ENCODE results near the gene CELA2A. TPM values are rescaled to one million over a fixed set of nuclear protein-coding genes. Genes with fewer than 3 reads are reported as not detected.

Gene CELA2A
- total RNA-seq, 1 experiment from 2014 or later, result not detected

GRCh38 chr1:15436881-15437442 lies 19.6 kb upstream of the CELA2A start:
- TF ChIP-seq EZH2 (IDR thresholded peaks at IDR 0.05; ENCODE audit: borderline replicate concordance, low read depth, low read length, poor library complexity, severe bottlenecking) (no peak), CTCF (conservative IDR thresholded peaks at IDR 0.05; ENCODE audit: low read depth, low read length) (no peak)
- ChIA-PET POLR2A (ENCODE audit: low non-redundant PET) (no interaction called here), CTCF (no interaction called here)
- no peaks in the 10 kb centered on the region for H3K36me3 ChIP-seq (ENCODE audit: insufficient read depth, low read length, poor library complexity, severe bottlenecking)
- intact Hi-C loops (cut with micrococcal nuclease; ENCODE audit: unreplicated experiment), result no loop called here
- no peaks in the 10 kb centered on the region for H3K9me3 ChIP-seq (ENCODE audit: low read depth, low read length, poor library complexity, severe bottlenecking)
- no TSS peak for BruUV-seq (replicated peaks)
- no peaks in the 10 kb centered on the region for H3K27me3 ChIP-seq (replicated peaks; ENCODE audit: insufficient read depth, low read depth, low read length, poor library complexity)
- H3K4me1 ChIP-seq (ENCODE audit: insufficient read depth, low read length, poor library complexity, severe bottlenecking), result no peaks in the 10 kb centered on the region
- H3K27ac ChIP-seq (ENCODE audit: low read depth, low read length, poor library complexity, severe bottlenecking), result no peak overlapping the region
- DNase-seq (ENCODE audit: low spot score), result no peak
- no peak overlapping the region for H3K4me3 ChIP-seq (ENCODE audit: low read depth, low read length, poor library complexity, severe bottlenecking)

GRCh38 chr1:15439325-15439724 lies 17.2 kb upstream of the CELA2A start:
- Histone ChIP-seq H3K9me3 (ENCODE audit: low read depth, low read length, poor library complexity, severe bottlenecking) (no peaks in the 10 kb centered on the region), H3K27me3 (replicated peaks; ENCODE audit: insufficient read depth, low read depth, low read length, poor library complexity) (no peaks in the 10 kb centered on the region), H3K4me1 (ENCODE audit: insufficient read depth, low read length, poor library complexity, severe bottlenecking) (no peaks in the 10 kb centered on the region), H3K27ac (ENCODE audit: low read depth, low read length, poor library complexity, severe bottlenecking) (no peak overlapping the region), H3K4me3 (ENCODE audit: low read depth, low read length, poor library complexity, severe bottlenecking) (no peak overlapping the region), H3K36me3 (ENCODE audit: insufficient read depth, low read length, poor library complexity, severe bottlenecking) (no peaks in the 10 kb centered on the region)
- POLR2A ChIA-PET (ENCODE audit: low non-redundant PET), result no interaction called here
- intact Hi-C loops (cut with micrococcal nuclease; ENCODE audit: unreplicated experiment), result no loop called here
- TF ChIP-seq CTCF (conservative IDR thresholded peaks at IDR 0.05; ENCODE audit: low read depth, low read length), result no peak
- no peak for TF ChIP-seq EZH2 (IDR thresholded peaks at IDR 0.05; ENCODE audit: borderline replicate concordance, low read depth, low read length, poor library complexity, severe bottlenecking)
- DNase-seq (ENCODE audit: low spot score), result no peak
- BruUV-seq (replicated peaks), result no TSS peak
- CTCF ChIA-PET, result no interaction called here

GRCh38 chr1:15440357-15440756 lies 16.2 kb upstream of the CELA2A start:
- TF ChIP-seq EZH2 (IDR thresholded peaks at IDR 0.05; ENCODE audit: borderline replicate concordance, low read depth, low read length, poor library complexity, severe bottlenecking), result no peak
- TF ChIP-seq CTCF (conservative IDR thresholded peaks at IDR 0.05; ENCODE audit: low read depth, low read length), result no peak
- Histone ChIP-seq H3K4me1 (ENCODE audit: insufficient read depth, low read length, poor library complexity, severe bottlenecking) (no peaks in the 10 kb centered on the region), H3K4me3 (ENCODE audit: low read depth, low read length, poor library complexity, severe bottlenecking) (no peak overlapping the region), H3K9me3 (ENCODE audit: low read depth, low read length, poor library complexity, severe bottlenecking) (no peaks in the 10 kb centered on the region), H3K27ac (ENCODE audit: low read depth, low read length, poor library complexity, severe bottlenecking) (no peak overlapping the region), H3K27me3 (replicated peaks; ENCODE audit: insufficient read depth, low read depth, low read length, poor library complexity) (no peaks in the 10 kb centered on the region), H3K36me3 (ENCODE audit: insufficient read depth, low read length, poor library complexity, severe bottlenecking) (no peaks in the 10 kb centered on the region)
- ChIA-PET POLR2A (ENCODE audit: low non-redundant PET) (no interaction called here), CTCF (no interaction called here)
- DNase-seq (ENCODE audit: low spot score), result no peak
- BruUV-seq (replicated peaks), result no TSS peak
- intact Hi-C loops (cut with micrococcal nuclease; ENCODE audit: unreplicated experiment), result no loop called here

All from A673 (cell line).